ENCODE data around the gene KPNB1.

The KPNB1 gene

GRCh38 chr17:47636273-47637030, 13.3 kb upstream of the KPNB1 start:
- no peak for FAIRE-seq
- no peak for DNase-seq (ENCODE audit: low spot score)

GRCh38 chr17:47638903-47639302, 10.8 kb upstream of the KPNB1 start:
- DNase-seq (ENCODE audit: low spot score) = no peak
- no peak for FAIRE-seq

- DNase-seq (ENCODE audit: low spot score) (no peak), FAIRE-seq (no peak)
Observed at GRCh38 chr17:47640076-47640475, 9.6 kb upstream of the KPNB1 start.

GRCh38 chr17:47641202-47641601, 8.5 kb upstream of the KPNB1 start:
- DNase-seq (ENCODE audit: low spot score) = no peak
- FAIRE-seq = no peak

- FAIRE-seq = no peak
- DNase-seq (ENCODE audit: low spot score) = no peak
Observed at GRCh38 chr17:47643116-47643515, 6.6 kb upstream of the KPNB1 start.

DNA sequence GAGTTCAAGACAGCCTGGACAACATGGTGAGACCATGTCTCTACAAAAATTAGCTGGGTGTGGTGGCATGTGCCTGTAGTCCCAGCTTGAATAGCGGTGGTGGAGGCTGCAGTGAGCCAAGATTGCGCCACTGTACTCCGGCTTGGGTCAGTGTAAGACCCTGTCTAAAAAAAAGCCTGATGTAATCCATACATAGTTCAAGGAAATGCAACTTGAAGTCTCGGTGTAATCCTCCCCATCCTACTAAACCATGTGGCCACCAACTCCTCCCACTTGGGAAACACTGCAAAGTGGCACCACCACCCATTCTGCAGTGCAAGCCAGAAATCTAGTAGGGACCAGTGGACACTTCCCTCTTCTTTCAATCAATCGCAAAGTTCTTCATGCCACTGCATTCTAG, 5.4 kb upstream of the KPNB1 start:
- FAIRE-seq (no peak), DNase-seq (ENCODE audit: low spot score) (no peak)

DNA sequence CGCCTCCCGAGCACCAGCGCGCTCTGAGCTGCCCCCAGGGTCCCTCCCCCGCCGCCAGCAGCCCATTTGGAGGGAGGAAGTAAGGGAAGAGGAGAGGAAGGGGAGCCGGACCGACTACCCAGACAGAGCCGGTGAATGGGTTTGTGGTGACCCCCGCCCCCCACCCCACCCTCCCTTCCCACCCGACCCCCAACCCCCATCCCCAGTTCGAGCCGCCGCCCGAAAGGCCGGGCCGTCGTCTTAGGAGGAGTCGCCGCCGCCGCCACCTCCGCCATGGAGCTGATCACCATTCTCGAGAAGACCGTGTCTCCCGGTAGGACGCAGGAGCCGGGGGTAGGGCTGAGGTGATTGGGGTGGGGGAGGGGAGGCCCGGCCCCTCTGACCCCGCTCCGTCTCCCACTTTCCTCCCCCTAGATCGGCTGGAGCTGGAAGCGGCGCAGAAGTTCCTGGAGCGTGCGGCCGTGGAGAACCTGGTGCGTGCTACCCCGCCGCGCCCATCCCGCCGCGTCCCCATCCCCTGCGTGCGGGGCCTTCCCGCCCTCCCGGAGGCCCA, 329 bp downstream of the KPNB1 start:
- DNase-seq (ENCODE audit: low spot score) = no peak
- no peak for FAIRE-seq

DNA sequence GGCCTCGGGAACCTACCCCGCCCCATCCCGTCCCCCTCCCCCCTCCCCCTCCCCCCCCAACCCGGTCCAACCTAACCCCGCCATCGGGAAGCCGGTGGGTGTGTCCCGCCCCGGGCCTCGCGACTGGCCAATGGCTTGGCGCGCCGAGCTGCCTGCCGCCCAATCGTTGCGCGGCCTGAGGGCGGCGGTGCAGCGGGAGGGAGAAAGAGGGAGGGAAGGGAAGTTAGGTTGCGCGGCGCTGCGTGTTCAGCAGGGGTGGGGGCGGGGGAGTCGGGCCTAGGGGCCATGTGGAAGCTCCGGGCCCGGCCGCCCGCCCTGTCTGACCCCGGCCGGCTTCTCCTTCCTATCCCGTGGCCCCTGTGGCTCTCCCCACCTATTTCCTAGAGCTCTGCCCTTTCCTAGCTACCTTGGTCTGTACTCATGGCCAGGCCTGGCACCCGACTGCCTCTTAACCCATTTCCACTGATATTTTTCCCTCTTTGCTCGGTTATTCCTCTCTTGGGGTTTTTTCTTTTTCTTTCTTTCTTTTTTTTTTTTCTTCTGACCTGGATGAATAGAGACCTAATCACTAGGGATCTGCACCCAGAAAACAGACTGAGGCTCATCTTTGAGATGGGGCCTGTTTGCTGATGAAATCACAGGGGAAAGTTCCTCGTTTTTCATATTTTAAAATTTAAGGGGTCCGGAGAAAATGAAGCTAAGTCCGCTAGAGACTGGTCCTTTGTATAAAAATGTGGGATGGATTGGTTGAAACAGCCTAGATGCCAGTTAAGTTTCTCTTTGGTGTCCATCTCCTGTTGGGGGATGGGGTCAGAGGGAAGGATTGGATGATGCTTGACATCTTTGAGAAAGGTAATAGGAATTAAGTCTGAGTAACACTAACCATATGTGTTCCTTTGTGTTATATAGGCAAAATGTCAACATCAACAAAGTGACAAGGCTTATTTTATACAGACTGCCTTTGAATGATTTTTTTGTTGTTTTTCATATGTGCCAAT, 1.1 kb downstream of the KPNB1 start:
- FAIRE-seq = peak; percentile 89
- DNase-seq (ENCODE audit: low spot score) = peak; percentile 97

DNA sequence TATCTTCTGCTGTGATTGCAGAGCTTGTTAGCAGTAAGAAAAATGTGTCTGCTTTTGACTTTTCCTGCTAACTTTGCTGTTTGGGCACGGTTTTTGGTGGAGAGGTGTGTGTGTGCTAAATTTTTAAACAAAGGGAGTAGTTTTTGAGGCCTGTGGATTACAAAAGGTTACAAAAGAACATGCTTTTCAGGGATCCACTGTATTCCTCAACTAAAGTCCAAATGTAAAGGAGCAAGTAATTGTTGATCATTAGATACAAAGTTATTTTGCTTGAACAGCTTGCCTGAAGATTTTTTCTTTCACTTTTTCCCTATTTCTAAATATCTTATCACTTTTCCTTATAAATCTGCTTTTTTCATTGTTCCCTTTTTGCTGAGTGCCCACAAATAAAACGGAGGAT, 2.0 kb downstream of the KPNB1 start:
- FAIRE-seq (no peak), DNase-seq (ENCODE audit: low spot score) (no peak)

- DNase-seq (ENCODE audit: low spot score) = no peak
- FAIRE-seq = no peak
Observed at GRCh38 chr17:47652570-47652969, 2.9 kb downstream of the KPNB1 start.

DNA sequence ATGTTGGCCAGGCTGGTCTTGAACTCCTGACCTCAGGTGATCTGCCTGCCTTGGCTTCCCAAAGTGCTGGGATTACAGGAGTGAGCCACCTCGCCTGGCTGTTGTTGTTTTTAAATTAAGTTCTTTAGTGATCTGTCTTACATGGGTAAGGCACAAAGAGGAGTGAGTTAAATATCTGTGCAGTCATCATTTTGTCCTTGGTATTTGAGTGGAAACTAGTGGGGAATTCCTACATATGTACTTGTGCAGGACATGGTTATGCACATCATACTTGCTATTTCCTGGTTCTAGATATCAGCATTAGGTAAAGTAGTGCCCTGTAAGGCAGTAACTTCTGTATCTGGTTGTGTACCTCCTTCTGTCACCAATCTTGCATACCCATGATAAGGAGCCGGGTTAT, 3.7 kb downstream of the KPNB1 start:
- DNase-seq (ENCODE audit: low spot score) = no peak

DNA sequence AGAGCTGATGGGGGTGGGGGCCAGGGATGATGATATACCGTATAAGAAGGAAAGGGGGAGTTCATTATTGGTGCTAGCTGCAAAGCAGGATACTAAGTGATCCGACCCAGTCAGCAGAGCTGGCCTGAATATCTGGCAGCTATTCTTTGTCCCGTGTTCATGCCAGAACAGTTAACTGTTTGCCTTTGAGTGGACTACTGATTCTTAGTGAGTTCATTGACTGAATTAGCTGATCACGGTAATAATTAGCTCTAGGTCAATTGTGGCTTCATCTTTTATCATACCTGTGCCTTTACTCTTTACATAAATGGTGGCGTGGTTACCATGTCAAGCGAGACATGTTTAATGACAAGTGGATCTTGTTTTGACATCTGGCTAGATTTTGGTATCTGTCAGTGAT, 5.3 kb downstream of the KPNB1 start:
- no peak for DNase-seq (ENCODE audit: low spot score)
- FAIRE-seq = no peak

More for the DNA sequence above, 3.7 kb downstream of the KPNB1 start:
- no peak for FAIRE-seq

GRCh38 chr17:47660064-47660492, 10.4 kb downstream of the KPNB1 start:
- DNase-seq (ENCODE audit: low spot score) = no peak
- FAIRE-seq = no peak

DNA sequence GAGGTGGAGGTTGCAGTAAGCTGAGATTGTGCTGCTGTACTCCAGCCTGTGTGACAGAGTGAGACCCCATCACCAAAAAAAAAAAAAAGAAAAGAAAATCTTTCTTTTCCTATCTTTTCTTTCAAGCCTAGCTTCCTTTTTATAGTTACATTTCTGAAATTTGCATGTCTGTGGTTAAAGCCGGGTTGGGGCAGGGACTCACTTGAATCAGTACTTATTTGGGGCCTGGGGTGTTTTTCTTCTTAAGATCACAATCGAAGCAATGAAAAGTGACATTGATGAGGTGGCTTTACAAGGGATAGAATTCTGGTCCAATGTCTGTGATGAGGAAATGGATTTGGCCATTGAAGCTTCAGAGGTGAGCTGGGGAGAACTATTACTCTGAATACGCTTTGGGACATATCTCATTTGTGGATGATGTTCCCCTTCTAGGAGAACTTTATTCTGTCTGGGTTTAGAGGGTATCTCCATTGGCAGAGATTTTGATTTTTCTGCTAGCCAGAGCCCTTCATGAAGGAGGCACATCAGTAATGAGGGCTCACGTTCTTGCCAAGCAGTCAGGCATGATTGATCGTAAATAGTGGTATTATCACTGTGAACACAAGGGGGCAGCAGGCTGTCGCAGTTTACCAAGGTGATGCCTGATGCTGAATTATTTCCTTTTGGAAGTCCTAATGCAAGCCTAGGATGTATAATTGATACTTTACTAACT, 14.3 kb downstream of the KPNB1 start:
- DNase-seq (ENCODE audit: low spot score) (peak; percentile 61), FAIRE-seq (no peak)

DNA sequence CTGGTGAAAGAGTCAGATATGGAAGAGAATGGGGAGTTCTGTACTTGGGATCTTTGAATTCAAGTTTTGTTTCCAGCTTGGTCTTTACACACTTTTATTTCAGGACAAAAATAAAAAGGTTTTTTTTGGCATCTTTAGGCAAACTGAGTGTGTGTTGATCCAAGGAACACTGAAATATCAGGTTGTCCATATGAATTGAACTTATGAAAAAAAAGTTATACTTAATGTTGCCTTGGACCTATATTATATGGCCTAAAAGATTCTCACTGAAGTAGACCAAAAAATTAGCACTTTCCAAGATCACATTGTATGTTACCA, 14.9 kb downstream of the KPNB1 start:
- no peak for FAIRE-seq
- no peak for DNase-seq (ENCODE audit: low spot score)

DNA sequence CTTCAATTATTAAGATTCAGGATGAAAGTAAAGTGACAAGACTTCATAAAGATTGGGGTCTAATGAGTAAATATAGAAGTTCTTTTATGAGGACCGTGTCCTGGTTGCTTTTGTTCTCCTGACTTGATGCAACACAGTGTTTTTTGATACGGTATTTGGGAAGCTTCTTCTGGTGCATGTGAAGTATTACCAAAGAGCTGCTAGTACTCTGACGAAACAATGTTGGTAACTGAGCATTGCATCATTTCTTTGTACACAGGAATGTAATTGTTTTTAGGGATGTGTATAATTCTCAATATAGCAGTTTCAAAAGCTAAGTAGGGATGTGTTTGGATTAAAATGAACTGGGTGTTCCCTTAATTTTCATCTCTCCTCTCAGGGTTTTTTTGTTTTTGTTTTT, 15.9 kb downstream of the KPNB1 start:
- DNase-seq (ENCODE audit: low spot score) = no peak
- no peak for FAIRE-seq

DNA sequence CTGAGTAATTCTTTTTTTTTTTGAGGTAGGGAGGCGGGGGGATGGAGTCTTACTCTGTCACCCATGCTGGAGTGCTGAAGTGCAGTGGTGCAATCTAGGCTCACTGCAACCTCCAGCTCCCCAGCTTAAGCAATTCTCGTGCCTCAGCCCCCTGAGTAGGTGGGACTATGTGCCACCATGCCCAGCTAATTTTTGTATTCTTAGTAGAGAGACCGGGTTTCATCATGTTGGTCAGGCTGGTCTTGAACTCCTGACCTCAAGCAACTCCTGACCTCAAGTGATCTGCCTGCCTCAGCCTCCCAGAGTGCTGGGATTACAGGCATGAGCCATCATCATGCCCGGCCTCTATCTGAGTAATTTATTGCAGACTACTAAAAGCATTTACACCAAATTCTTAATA, 19.4 kb downstream of the KPNB1 start:
- no peak for DNase-seq (ENCODE audit: low spot score)
- no peak for FAIRE-seq

GRCh38 chr17:47670064-47670463, 20.3 kb downstream of the KPNB1 start:
- no peak for DNase-seq (ENCODE audit: low spot score)
- no peak for FAIRE-seq

DNA sequence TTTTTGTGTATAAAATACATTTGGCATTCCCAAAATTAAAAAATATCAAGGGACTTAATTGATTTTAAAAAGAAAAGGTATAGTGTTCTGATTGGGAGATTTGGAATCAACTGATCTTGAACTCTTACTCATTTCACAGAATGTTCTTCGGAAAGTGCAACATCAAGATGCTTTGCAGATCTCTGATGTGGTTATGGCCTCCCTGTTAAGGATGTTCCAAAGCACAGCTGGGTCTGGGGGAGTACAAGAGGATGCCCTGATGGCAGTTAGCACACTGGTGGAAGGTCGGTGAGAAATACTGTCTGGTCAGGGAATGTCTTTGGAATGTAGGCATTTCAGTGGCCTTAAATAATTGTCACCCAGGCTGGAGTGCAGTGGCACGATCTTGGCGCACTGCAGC, 24.8 kb downstream of the KPNB1 start:
- FAIRE-seq = no peak
- DNase-seq (ENCODE audit: low spot score) = no peak

GRCh38 chr17:47675380-47676198, 25.9 kb downstream of the KPNB1 start:
- no peak for DNase-seq (ENCODE audit: low spot score)
- FAIRE-seq = no peak

- DNase-seq (ENCODE audit: low spot score) (no peak), FAIRE-seq (no peak)
Observed at GRCh38 chr17:47676199-47676472, 26.4 kb downstream of the KPNB1 start.

Data from urothelium cell line (cell line).